ENCODE results near the gene TMEM271. TPM values are rescaled to one million over a fixed set of nuclear protein-coding genes. Genes with fewer than 3 reads are reported as not detected.

Gene TMEM271
- total RNA-seq, 1 experiment from 2014 or later: not detected

DNA sequence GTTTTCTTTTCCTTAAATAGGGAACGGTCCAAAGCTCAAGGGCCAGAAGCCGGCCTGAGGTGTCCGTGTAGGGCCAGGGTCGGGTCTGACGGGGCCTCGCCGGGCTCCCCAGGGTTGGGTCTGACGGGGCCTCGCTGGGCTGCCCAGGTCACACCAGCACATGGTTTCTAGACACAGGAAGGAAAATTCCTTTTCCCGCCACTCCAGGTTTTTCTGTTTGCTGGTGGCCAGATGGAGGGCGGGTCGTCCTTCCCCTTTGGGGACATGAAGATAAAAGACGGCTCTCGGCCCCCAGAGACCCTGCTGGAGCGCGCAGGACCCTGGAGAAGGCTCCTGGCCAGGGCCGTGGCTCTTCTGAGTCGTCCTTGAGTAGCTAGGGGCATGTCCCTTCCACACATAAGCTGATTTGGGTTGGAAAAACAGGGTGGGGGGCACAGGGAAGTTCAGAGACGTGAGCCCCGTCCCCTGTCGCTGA, 42.0 kb downstream of the TMEM271 start:
- no peak for DNase-seq (ENCODE audit: low read depth)

DNA sequence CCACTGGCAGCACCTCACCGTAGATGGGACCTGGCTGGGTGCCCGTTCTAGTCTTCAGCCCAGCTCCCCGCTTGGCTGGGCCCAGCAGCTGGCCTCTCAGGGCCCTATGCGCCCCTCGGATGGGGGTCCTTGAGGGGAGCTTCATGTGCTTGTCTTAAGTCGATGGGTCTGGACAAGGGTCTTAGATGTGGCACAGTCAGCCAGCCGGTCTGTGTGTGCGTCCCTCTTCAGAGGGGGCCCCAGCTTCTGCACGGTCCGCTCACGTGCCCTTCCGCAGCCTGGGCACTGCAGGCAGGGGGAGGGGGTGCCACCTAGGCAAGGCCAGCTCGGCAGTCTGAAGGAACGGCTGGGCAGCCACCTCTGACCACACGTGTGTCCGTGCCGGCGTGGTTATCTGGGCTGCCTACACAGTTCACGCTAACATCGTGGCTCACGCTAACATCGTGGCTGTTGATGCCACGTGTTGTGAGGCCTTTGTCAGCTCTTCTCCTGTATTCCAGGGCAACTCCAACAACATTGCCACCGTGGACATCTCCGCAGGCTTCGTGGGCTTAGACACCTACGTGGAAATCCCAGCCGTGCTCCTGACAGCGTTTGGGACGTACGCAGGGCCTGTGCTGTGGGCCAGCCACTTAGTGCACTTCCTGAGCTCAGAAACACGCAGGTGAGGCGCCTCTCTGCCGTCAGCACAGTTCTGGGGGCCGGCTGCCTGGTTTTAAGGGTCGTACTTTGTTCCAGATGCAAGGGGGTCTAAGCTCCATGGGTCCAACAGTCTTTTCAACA, 42.6 kb downstream of the TMEM271 start:
- DNase-seq (ENCODE audit: low read depth): no peak

DNA sequence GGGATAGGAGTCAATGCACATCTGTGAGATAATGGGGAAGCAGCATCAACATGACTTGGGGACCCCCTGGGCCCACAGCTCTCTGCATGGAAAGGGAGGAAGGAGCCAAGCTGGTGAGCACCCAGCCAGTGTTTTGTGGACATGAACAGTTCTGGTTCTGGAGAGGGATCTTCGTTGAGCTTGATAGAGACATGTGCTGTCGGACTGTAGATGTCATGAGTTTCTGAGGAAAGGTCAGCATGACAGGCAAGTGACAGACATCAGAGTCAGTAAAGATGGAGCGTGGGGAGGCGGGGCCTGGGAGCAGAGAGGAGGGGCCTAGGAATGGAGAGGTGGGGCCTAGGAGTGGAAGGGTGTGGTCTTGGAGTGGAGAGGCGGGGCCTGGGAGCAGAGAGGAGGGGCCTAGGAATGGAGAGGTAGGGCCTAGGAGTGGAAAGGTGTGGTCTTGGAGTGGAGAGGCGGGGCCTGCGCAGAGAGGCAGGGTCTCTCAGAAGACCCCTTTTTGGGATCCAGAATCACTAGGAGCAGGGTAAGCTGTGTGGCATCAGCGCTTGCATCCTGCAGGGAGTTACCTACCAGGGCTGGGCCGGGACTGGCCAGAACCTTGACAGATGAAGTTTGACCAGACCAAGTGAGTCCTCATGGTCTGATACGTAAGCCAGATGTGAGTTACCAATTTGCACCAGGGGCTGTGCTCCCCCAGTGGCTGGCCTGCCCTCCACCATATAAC, 43.3 kb downstream of the TMEM271 start:
- DNase-seq (ENCODE audit: low read depth): no peak

DNA sequence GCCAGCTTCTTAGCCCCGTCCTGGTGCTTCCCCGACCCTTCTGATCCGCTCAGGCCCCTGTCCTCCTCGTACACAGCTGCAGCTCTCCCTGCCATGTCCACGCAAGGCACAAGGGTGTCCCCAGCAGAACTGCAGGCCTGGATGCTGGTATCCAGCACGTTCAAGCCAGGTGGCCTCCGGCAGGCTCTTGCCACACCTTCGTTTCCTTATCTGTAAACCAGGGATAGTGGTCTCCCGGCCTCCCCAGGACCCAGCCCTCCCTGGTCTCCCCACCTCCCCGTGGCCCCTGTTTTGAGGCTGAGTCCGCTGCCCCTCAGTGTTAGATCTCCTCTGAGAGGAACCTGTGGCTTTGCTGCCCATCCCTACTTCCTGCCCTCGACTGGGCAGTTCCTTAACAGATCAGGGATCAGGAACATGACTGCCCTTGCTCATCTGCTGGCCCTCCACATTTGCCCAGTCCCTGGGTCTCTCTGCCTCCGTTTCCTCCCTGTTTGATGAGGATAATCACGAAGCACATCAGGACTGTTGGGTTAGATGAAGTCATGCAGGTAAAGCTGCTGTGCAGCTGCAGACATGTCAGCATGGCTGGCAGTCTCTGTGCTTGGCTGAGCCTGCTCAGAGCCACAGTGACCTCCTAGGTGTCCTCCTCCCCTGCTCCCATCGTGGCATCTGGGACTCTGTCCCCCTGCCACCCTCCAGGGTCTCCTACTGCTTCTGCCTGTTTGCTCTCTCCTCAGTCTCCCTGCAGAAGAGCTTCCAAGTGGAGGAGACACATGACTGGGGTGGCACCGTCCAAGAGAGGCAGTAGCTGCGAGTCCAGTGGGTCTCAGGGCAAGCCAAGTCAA, 44.2 kb downstream of the TMEM271 start:
- DNase-seq (ENCODE audit: low read depth): no peak

DNA sequence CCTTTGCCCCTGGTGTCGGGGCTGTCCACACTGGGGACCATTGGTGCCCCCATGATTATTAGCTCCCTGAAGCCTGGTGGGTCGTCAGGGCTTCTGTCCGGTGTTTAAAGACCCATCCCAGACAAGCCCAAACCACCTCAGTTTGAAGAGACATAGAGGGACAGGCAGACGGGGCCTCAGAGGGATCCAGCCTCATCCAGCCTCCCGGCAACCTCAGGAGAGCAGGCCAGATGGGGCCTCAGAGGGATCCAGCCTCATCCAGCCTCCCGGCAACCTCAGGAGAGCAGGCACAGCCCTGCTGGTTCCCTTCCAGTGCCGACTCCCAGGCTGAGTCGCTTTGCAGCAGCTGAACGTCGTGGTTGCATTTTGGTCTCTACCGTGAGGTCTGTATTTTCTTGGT, 45.0 kb downstream of the TMEM271 start:
- DNase-seq (ENCODE audit: low read depth): no peak

DNA sequence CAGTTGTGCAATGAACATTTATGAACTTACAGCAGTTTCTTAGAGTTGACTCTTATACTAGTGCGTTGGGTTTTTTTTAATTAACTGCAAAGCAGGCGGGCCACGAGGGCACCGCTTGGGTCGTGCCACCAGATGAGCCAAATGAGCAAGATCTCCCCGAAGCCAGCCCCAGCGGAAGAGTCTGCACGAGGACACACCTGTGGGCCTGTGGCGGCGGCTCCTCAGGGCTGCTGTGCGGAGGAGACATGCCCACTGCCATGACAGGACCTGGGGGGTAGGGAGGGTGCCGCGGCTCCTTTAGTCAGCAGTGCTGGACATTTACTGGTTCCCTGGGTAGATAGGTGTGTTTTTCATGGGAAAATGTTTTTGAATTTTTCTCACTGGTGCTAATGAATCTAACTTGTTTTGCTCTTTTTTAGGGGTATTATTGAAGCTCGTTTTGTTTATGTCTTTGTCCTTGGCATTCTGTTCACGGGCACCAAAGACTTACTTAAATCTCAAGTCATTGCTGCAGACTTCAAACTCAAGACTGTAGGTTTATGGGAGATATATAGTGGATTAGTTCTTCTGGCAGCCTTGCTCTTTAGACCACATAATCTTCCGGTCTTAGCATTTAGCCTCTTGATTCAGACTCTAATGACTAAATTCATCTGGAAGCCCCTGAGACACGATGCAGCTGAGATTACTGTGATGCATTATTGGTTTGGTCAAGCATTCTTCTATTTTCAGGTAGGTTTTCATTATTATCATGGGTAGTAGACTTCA, 45.9 kb downstream of the TMEM271 start:
- no peak for DNase-seq (ENCODE audit: low read depth)

DNA sequence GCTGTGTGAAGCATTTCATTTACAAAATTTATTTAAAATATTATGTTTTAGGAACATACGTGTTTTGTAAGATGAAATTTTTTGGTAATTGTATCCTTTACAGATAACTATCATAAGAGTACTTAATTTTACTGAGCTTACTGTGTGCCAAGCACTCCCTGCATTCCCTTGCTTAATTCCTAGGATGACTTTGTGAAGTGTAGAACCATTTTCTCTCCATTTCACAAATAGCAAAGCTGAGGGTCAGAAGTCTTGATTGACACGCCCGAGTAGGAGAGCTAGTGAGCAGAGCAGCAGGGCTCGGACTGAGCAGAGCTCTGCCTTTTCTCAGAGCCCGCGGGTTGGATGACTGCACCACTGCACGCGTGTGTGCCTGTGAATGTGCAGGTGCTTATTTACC, 46.5 kb downstream of the TMEM271 start:
- no peak for DNase-seq (ENCODE audit: low read depth)

DNA sequence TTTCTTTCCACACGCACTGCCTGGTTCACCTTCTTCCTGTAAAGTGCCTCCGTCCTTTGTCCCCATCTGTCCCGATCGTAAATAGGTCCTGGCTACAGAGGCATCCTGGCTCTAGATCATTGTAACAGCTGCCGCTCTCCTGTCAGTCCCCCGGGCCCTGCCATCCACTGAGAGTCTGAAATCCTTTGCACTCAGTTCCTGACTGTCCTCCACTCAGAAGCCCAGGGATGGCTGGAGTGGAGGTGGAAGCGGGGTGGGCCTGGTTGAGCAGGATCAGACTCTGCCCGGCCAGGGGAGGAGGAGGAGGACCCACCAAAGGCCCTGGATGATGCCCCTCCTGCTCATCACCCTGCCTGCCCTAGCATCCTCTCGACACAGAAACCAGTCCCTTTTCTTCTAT, 47.3 kb downstream of the TMEM271 start:
- DNase-seq (ENCODE audit: low read depth): no peak

DNA sequence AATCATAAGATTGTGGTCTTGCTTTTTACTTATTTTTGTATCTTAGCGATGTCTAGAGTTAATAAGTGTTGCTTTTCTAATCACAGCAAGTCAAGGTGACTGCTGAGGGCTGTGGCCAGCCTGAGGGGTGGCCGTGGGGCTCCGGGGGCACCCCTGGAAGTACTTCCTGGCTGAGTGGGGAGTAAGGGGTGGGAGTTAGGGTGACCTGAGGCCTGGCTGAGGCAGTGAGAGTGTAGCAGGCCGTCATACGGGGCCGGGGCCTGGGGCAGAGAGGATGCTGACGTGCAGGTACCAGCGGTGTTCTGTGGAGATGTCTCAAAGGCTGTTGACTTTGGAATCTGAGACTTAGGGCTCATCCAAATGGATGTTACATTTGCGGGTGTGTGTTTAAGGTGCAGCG, 47.8 kb downstream of the TMEM271 start:
- no peak for DNase-seq (ENCODE audit: low read depth)

DNA sequence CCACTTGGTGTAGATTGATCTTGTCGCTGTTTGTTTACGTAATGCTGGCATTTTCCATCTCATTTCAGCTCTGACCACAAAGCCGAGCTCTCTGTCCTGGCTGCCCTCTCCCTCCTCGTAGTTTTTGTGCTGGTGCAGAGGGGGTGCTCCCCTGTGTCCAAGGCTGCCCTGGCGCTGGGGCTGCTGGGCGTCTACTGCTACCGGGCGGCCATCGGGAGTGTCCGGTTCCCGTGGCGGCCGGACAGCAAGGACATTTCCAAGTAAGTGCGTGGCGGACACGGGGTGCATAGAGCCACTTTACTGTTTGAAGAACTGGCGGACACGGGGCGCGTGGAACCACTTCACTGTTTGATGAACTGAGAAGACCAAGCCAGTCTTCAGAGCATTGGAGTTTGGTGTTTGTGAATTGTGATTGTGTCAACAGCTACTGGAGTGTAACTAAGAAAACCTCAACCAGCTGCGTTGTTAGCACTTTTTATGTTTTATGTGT, 49.1 kb downstream of the TMEM271 start:
- DNase-seq (ENCODE audit: low read depth): no peak

DNA sequence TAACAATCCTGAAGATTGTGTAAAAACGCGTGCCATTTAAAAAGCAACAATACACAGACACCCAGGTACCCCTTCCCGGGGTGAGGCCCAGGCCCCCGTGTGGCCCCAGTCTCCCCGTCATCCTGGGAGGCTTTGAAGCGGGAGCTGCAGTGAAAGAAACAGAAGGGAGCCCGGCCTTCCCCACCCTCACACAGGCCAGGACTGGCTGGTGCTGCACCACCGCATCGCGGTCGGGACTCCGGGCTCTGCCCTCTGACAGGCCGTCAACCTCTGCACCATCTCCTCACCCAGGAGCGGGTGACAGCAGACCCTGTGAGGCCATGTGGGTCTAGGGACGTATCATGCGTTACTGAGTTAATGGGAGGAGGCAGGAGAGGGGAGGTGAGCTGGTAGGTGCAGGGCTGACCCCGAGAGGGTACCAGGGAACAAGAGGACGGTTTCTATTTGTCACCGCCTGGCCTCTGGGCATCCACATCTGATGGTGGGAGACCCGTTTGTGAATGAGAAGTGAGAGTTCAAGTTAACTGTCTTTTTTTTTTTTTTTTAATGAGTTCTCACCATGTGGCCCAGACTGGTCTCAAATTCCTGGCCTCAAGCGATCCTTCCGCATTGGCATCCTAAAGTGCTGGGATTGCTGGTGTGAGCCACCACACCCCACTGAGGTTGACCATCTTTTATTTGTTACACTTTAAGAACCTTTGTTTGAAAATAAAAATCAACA, 49.7 kb downstream of the TMEM271 start:
- no peak for DNase-seq (ENCODE audit: low read depth)

DNA sequence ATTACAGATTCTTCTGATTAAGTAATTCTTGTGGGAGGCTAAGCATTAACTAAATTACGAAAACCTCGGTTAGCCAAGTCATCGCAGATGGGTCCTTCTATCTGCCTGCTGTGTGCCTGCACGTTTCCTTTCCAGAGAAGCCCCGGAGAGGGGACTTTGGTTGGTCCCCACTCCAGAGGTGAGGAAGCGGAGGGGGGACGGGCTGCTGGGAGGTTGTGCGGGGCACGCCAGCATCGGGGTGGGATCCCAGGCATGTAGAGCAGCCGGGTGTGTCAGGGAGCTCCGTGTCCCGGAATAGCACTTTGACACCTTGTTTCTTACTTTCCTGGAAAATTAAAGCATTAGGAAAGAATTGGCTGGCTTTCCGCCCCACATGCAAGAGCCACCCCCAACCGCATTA, 50.4 kb downstream of the TMEM271 start:
- no peak for DNase-seq (ENCODE audit: low read depth)

DNA sequence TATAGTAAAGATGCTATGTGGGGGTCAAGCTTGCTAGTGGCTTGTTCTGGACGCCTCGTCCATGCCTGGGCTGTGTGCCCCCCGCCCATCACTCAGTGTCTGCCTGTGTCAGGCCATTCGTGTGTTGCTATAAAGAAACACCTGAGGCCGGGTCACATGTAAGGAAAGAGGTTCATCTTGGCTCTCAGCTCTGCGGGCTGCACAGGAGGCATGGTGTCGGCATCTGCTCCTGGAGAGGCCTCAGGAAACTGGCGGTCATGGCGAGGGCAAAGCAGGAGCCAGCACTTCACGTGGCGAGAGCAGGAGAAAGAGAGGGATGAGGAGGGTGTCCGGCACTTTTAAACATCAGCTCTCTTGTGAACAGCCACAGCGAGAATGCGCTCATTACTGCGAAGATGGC, 51.9 kb downstream of the TMEM271 start:
- no peak for DNase-seq (ENCODE audit: low read depth)

Other genes starting within 250 kb of the TMEM271 start
- 6.6 and 9.1 TPM in 2 replicates for gene ZNF141, start 238.5 kb downstream of the TMEM271 start, total RNA-seq (2014; rRNA removed; shearing (Covaris generic))
- gene ZNF721, start 77.1 kb downstream of the TMEM271 start, total RNA-seq (2014; rRNA removed; shearing (Covaris generic)): 7.0 and 18.4 TPM in 2 replicates
- 31.4 and 38.2 TPM in 2 replicates for gene PIGG, start 77.1 kb downstream of the TMEM271 start, total RNA-seq (2014; rRNA removed; shearing (Covaris generic))
- 0.05 TPM in 1 of 2 replicates, not detected in the other for gene PDE6B, start 49.3 kb upstream of the TMEM271 start, total RNA-seq (2014; rRNA removed; shearing (Covaris generic))
- gene ATP5ME, start 98.0 kb upstream of the TMEM271 start, total RNA-seq (2014; rRNA removed; shearing (Covaris generic)): 157 and 216 TPM in 2 replicates
- 0.99 and 7.5 TPM in 2 replicates for gene MYL5, start 98.2 kb upstream of the TMEM271 start, total RNA-seq (2014; rRNA removed; shearing (Covaris generic))
- gene SLC49A3, start 112.9 kb upstream of the TMEM271 start, total RNA-seq (2014; rRNA removed; shearing (Covaris generic)): not detected in 2 replicates
- gene PCGF3, start 129.5 kb upstream of the TMEM271 start, total RNA-seq (2014; rRNA removed; shearing (Covaris generic)): 25.3 and 33.3 TPM in 2 replicates
- gene CPLX1, start 249.8 kb upstream of the TMEM271 start, total RNA-seq (2014; rRNA removed; shearing (Covaris generic)): not detected in 2 replicates